ENCODE results near the gene ZNF467.

Gene ZNF467

GRCh38 chr7:149787428-149788299 lies 14.3 kb upstream of the ZNF467 start:
- no peak for FAIRE-seq
- no peak for DNase-seq (ENCODE audit: insufficient read length, low spot score)

- FAIRE-seq (no peak), DNase-seq (ENCODE audit: insufficient read length, low spot score) (no peak)
Observed at GRCh38 chr7:149785983-149786382, 12.6 kb upstream of the ZNF467 start.

GRCh38 chr7:149785402-149785801 lies 12.0 kb upstream of the ZNF467 start:
- no peak for FAIRE-seq
- no peak for DNase-seq (ENCODE audit: insufficient read length, low spot score)

GRCh38 chr7:149784251-149784608 lies 10.8 kb upstream of the ZNF467 start:
- no peak for FAIRE-seq
- no peak for DNase-seq (ENCODE audit: insufficient read length, low spot score)

- FAIRE-seq (no peak), DNase-seq (ENCODE audit: insufficient read length, low spot score) (no peak)
Observed at GRCh38 chr7:149783386-149784250, 10.2 kb upstream of the ZNF467 start.

- no peak for DNase-seq (ENCODE audit: insufficient read length, low spot score)
- FAIRE-seq: no peak
Observed at GRCh38 chr7:149782682-149783345, 9.4 kb upstream of the ZNF467 start.

- no peak for FAIRE-seq
- DNase-seq (ENCODE audit: insufficient read length, low spot score): no peak
Observed at GRCh38 chr7:149781921-149782320, 8.5 kb upstream of the ZNF467 start.

GRCh38 chr7:149780636-149781419 lies 7.4 kb upstream of the ZNF467 start:
- DNase-seq (ENCODE audit: insufficient read length, low spot score): no peak
- FAIRE-seq: no peak

- FAIRE-seq (no peak), DNase-seq (ENCODE audit: insufficient read length, low spot score) (no peak)
Observed at GRCh38 chr7:149780056-149780455, 6.7 kb upstream of the ZNF467 start.

- no peak for DNase-seq (ENCODE audit: insufficient read length, low spot score)
- no peak for FAIRE-seq
Observed at GRCh38 chr7:149779502-149779805, 6.1 kb upstream of the ZNF467 start.

- DNase-seq (ENCODE audit: insufficient read length, low spot score): no peak
- no peak for FAIRE-seq
Observed at GRCh38 chr7:149778696-149779501, 5.5 kb upstream of the ZNF467 start.

- FAIRE-seq: no peak
- DNase-seq (ENCODE audit: insufficient read length, low spot score): no peak
Observed at GRCh38 chr7:149778327-149778637, 4.9 kb upstream of the ZNF467 start.

- no peak for FAIRE-seq
- no peak for DNase-seq (ENCODE audit: insufficient read length, low spot score)
Observed at GRCh38 chr7:149777551-149778326, 4.4 kb upstream of the ZNF467 start.

GRCh38 chr7:149776848-149777407 lies 3.5 kb upstream of the ZNF467 start:
- DNase-seq (ENCODE audit: insufficient read length, low spot score) (no peak), FAIRE-seq (no peak)

- DNase-seq (ENCODE audit: insufficient read length, low spot score) (no peak), FAIRE-seq (no peak)
Observed at GRCh38 chr7:149776289-149776688, 2.9 kb upstream of the ZNF467 start.

- no peak for FAIRE-seq
- DNase-seq (ENCODE audit: insufficient read length, low spot score): no peak
Observed at GRCh38 chr7:149775176-149775556, 1.8 kb upstream of the ZNF467 start.

GRCh38 chr7:149774237-149775175 lies 1.1 kb upstream of the ZNF467 start:
- no peak for FAIRE-seq
- DNase-seq (ENCODE audit: insufficient read length, low spot score): no peak

- no peak for DNase-seq (ENCODE audit: insufficient read length, low spot score)
- no peak for FAIRE-seq
Observed at GRCh38 chr7:149772956-149773434, 393 bp downstream of the ZNF467 start.
